A549 (cell line): Measurements from ENCODE around the gene MAP3K12. TPM values are rescaled to one million over a fixed set of nuclear protein-coding genes. Genes with fewer than 3 reads are reported as not detected.

Source experiments
- ATAC-seq, 2 experiments: fragments of 200-7000 bp in 1 of 2; fragments of >200 bp in 1 of 2; cut with Nextera tagmentation in 1 of 2; cut with Tn5 transposase in 1 of 2; 3 replicates each; pipeline versions ENCODE4 v1.8.0 to v1.9.1; 2018 to 2020; ENCODE audit warnings: mild to moderate bottlenecking in 1 of 2, moderate library complexity in 1 of 2
- CTCF ChIA-PET: fragments of 300-600 bp; sonication (Branson Sonifier 250); formaldehyde crosslinking; extraction: SDS; loops from one replicate; lab custom pipeline; 2021; ENCODE audit warnings: antibody characterized with exemption, inconsistent platforms; lab: Yijun Ruan, JAX
- POLR2A ChIA-PET: fragments of 350-600 bp; formaldehyde crosslinking; extraction: SDS; loops from one replicate; lab custom pipeline; 2021; ENCODE audit warnings: antibody characterized with exemption, inconsistent platforms; lab: Yijun Ruan, JAX
- DNase-seq, 2 experiments: peaks; one replicate each; pipeline versions ENCODE4 v3.0.0 to v3.0.0-alpha.2; 2011 to 2016; ENCODE audit warnings: low read depth in 1 of 2, low spot score in 1 of 2
- FAIRE-seq: peaks from 2 replicates; lab custom pipeline; 2011; peaks lifted over from hg19 to GRCh38; lab: Jason Lieb, UNC
- H3K27ac ChIP-seq, 2 experiments: fragments of >200 bp; sonication (Bioruptor Twin); formaldehyde crosslinking; 3 replicates each; pipeline ENCODE4 v1.5.1; 2016 to 2017
- H3K4me1 ChIP-seq: fragments of >200 bp; sonication (Bioruptor Twin); formaldehyde crosslinking; 3 replicates; pipeline ENCODE4 v1.6.1; 2016
- H3K4me2 ChIP-seq: fragments of >200 bp; sonication (Bioruptor Twin); formaldehyde crosslinking; 3 replicates; pipeline ENCODE4 v1.6.1; 2016
- H3K4me3 ChIP-seq: fragments of >200 bp; sonication (Bioruptor Twin); formaldehyde crosslinking; 3 replicates; pipeline ENCODE4 v1.5.1; 2016
- H3K9me3 ChIP-seq: fragments of >200 bp; sonication (Bioruptor Twin); formaldehyde crosslinking; 3 replicates; pipeline ENCODE4 v1.6.1; 2016
- CBX2 ChIP-seq: fragments of 200-600 bp; sonication (generic); IDR thresholded peaks from 2 replicates; pipeline ENCODE4 v1.6.1; 2016; ENCODE audit warnings: low read depth, mild to moderate bottlenecking, borderline replicate concordance
- EHF ChIP-seq: fragments of 250-450 bp; sonication (Bioruptor Pico); IDR thresholded peaks from 2 replicates; pipeline ENCODE4 v1.5.0; 2020; ENCODE audit warnings: mild to moderate bottlenecking
- EP300 ChIP-seq, 2 experiments: fragments of >200 bp; sonication (Bioruptor Twin); formaldehyde crosslinking; IDR thresholded peaks; 2 replicates in 1 of 2; 3 replicates in 1 of 2; pipeline ENCODE4 v1.6.1; 2016 to 2017
- FOSL2 ChIP-seq, 2 experiments: fragments of 450-650 bp in 1 of 2; fragments of >200 bp in 1 of 2; sonication (Bioruptor Twin) in 1 of 2; formaldehyde crosslinking; IDR thresholded peaks; 2 replicates each; pipeline versions ENCODE4 v1.5.0 to v1.6.1; 2016 to 2020; ENCODE audit warnings: mild to moderate bottlenecking in 1 of 2, moderate library complexity in 1 of 2
- FOXS1 ChIP-seq: fragments of 250-450 bp; sonication (Bioruptor Pico); IDR thresholded peaks from 2 replicates; pipeline ENCODE4 v1.5.0; 2020; ENCODE audit warnings: mild to moderate bottlenecking, moderate library complexity
- GATA3 ChIP-seq: IDR thresholded peaks from 2 replicates; pipeline ENCODE4 v1.6.1; 2012; ENCODE audit warnings: borderline replicate concordance
- HDAC2 ChIP-seq: fragments of 200-600 bp; sonication (generic); IDR thresholded peaks from 2 replicates; pipeline ENCODE4 v1.6.1; 2016
- HEYL ChIP-seq: fragments of 250-450 bp; sonication (Bioruptor Pico); IDR thresholded peaks from 2 replicates; pipeline ENCODE4 v1.8.0; 2021; ENCODE audit warnings: mild to moderate bottlenecking, moderate library complexity
- HOXA7 ChIP-seq: fragments of 250-450 bp; sonication (Bioruptor Pico); IDR thresholded peaks from 2 replicates; pipeline ENCODE4 v1.5.0; 2020; ENCODE audit warnings: mild to moderate bottlenecking, moderate library complexity
- HOXB13 ChIP-seq: fragments of 250-450 bp; sonication (Bioruptor Pico); IDR thresholded peaks from 2 replicates; pipeline ENCODE4 v1.5.0; 2020; ENCODE audit warnings: low read depth, mild to moderate bottlenecking, moderate library complexity
- JUNB ChIP-seq: fragments of >200 bp; sonication (Bioruptor Twin); formaldehyde crosslinking; IDR thresholded peaks from 2 replicates; pipeline ENCODE4 v1.6.1; 2016
- KDM5A ChIP-seq: fragments of 200-600 bp; sonication (generic); IDR thresholded peaks from 2 replicates; pipeline ENCODE4 v1.6.1; 2016; ENCODE audit warnings: antibody characterized with exemption, mild to moderate bottlenecking
- MAFK ChIP-seq: fragments of 450-650 bp; IDR thresholded peaks from 2 replicates; pipeline ENCODE4 v1.6.1; 2014; ENCODE audit not compliant: partially characterized antibody
- MYC ChIP-seq: IDR thresholded peaks from 2 replicates; pipeline ENCODE4 v1.6.1; 2012; ENCODE audit warnings: mild to moderate bottlenecking, inconsistent platforms, low read length, improper control_type of control experiment, borderline replicate concordance
- NR3C1 ChIP-seq: fragments of >200 bp; sonication (Bioruptor Twin); formaldehyde crosslinking; IDR thresholded peaks from 3 replicates; pipeline ENCODE4 v1.6.1; 2017
- PHF8 ChIP-seq: fragments of 200-600 bp; sonication (generic); IDR thresholded peaks from 2 replicates; pipeline ENCODE4 v1.6.1; 2016; ENCODE audit warnings: low read depth, mild to moderate bottlenecking, antibody characterized with exemption, moderate library complexity, borderline replicate concordance
- RAD21 ChIP-seq, 2 experiments: fragments of >200 bp in 1 of 2; sonication (Bioruptor Twin) in 1 of 2; formaldehyde crosslinking in 1 of 2; IDR thresholded peaks in 1 of 2; conservative IDR thresholded peaks in 1 of 2; 2 replicates in 1 of 2; 3 replicates in 1 of 2; pipeline ENCODE4 v1.6.1; 2012 to 2018; ENCODE audit warnings: inconsistent platforms in 1 of 2
- RCOR1 ChIP-seq: fragments of 150-350 bp; IDR thresholded peaks from 2 replicates; pipeline ENCODE4 v1.6.1; 2014; ENCODE audit warnings: antibody characterized with exemption, low read length, low read depth
- RNF2 ChIP-seq: fragments of 200-600 bp; sonication (generic); IDR thresholded peaks from 2 replicates; pipeline ENCODE4 v1.6.1; 2016; ENCODE audit warnings: low read depth, mild to moderate bottlenecking, antibody characterized with exemption, moderate library complexity, borderline replicate concordance
- SREBF2 ChIP-seq: fragments of 450-650 bp; IDR thresholded peaks from 2 replicates; pipeline ENCODE4 v1.6.1; 2014; ENCODE audit warnings: mild to moderate bottlenecking, moderate library complexity
- ZFP36 ChIP-seq: fragments of 450-650 bp; IDR thresholded peaks from 2 replicates; pipeline ENCODE4 v1.6.1; 2014; ENCODE audit warnings: borderline replicate concordance; ENCODE audit not compliant: partially characterized antibody
- ZNF302 ChIP-seq: fragments of 250-450 bp; sonication (Bioruptor Pico); IDR thresholded peaks from 2 replicates; pipeline ENCODE4 v1.9.0; 2021; ENCODE audit warnings: inconsistent platforms, mild to moderate bottlenecking, moderate library complexity
- ZSCAN20 ChIP-seq: fragments of 250-450 bp; sonication (Bioruptor Pico); IDR thresholded peaks from 2 replicates; pipeline ENCODE4 v1.8.0; 2022; ENCODE audit warnings: mild to moderate bottlenecking, moderate library complexity
- WGBS: methylation state at CpG from one replicate; pipeline ENCODE4 v1.1.6; 2017; ENCODE audit errors: missing lambda C conversion rate; 5-methylcytosine and 5-hydroxymethylcytosine counted together
- polyA plus RNA-seq, 4 experiments: library from polyadenylated mRNA; depleted of rRNA in 3 of 4; stranded (reverse); fragments of >200 nt; fragmentation: RNase III in 1 of 4; extraction: RNeasy Plus Mini Kit Qiagen cat#74134 plus additional on column Dnase treatment in 1 of 4; gene quantifications; 2 replicates in 3 of 4; 3 replicates in 1 of 4; pipeline ENCODE4 v1.2.3, GENCODE V29; 2011 to 2017
- TF ChIP-seq, protein P1 (sequence below): fragments of 250-450 bp; sonication (Bioruptor Pico); IDR thresholded peaks from 2 replicates; pipeline ENCODE4 v1.5.0; 2021; ENCODE audit warnings: mild to moderate bottlenecking, moderate library complexity, borderline replicate concordance
- TF ChIP-seq, protein P2 (sequence below): IDR thresholded peaks from 2 replicates; pipeline ENCODE4 v1.6.1; 2012
- TF ChIP-seq, protein P3 (sequence below): fragments of 450-650 bp; IDR thresholded peaks from 2 replicates; pipeline ENCODE4 v1.6.1; 2014; ENCODE audit warnings: antibody characterized with exemption
- TF ChIP-seq, protein P4 (sequence below): fragments of >200 bp; sonication (Bioruptor Twin); formaldehyde crosslinking; IDR thresholded peaks from 3 replicates; pipeline ENCODE4 v1.5.1; 2016
- TF ChIP-seq, protein P5 (sequence below): fragments of 150-350 bp; IDR thresholded peaks from 2 replicates; pipeline ENCODE4 v1.6.1; 2014; ENCODE audit warnings: low read depth, mild to moderate bottlenecking, low read length

The MAP3K12 gene
- polyA plus RNA-seq, 2 of the 4 experiments (the other 2 are of a cell fraction): 18.7 to 21.9 TPM

DNA sequence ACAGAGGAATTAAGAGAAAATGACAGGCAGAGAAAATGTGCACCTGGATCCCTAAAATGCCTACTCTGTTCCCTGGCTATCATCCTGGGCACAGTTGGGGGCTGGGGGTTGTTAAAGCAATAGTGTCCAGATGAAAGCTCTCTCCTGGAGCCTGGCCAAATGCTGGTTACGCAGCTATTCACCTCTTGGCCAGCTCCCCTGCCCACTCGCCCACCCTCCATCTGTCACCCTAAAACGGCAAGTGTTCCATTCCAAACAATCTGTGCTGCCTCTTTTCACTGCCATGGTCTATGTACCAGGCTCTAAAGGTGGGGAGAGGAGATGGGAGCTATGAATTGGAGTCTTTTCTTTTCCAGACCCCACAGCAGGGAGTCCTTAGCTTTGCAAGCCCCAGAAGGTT lies 32.8 kb upstream of the MAP3K12 start:
- Histone ChIP-seq H3K4me2 (no peak overlapping the region), H3K27ac (no peak overlapping the region), H3K4me1 (peaks cover 5% of the 10 kb centered on the region; the same call in 1 of the 3 replicates), H3K4me3 (no peak overlapping the region), H3K9me3 (no peaks in the 10 kb centered on the region)
- ATAC-seq (no peak), DNase-seq (no peak), FAIRE-seq (no peak)
- CTCF ChIA-PET: interaction anchor here (1.0 to 2.2 kb wide), 4 partner anchors 11 to 35 kb away, joined by 3 to 11 read pairs (median 3); no protein-coding TSS in a partner anchor
- TF ChIP-seq KDM5A (no peak), EHF (CRISPR knock-in tag) (no peak), NR3C1 (no peak), PHF8 (no peak), HDAC2 (no peak), ZFP36 (no peak), SREBF2 (no peak), HOXB13 (CRISPR knock-in tag) (no peak), JUNB (no peak), ZSCAN20 (CRISPR knock-in tag) (no peak), HOXA7 (CRISPR knock-in tag) (no peak), ZNF302 (CRISPR knock-in tag) (no peak), FOXS1 (no peak), EP300 (IDR thresholded peaks at IDR 0.05) (no peak), RNF2 (no peak)
- TF ChIP-seq, protein P1, sequence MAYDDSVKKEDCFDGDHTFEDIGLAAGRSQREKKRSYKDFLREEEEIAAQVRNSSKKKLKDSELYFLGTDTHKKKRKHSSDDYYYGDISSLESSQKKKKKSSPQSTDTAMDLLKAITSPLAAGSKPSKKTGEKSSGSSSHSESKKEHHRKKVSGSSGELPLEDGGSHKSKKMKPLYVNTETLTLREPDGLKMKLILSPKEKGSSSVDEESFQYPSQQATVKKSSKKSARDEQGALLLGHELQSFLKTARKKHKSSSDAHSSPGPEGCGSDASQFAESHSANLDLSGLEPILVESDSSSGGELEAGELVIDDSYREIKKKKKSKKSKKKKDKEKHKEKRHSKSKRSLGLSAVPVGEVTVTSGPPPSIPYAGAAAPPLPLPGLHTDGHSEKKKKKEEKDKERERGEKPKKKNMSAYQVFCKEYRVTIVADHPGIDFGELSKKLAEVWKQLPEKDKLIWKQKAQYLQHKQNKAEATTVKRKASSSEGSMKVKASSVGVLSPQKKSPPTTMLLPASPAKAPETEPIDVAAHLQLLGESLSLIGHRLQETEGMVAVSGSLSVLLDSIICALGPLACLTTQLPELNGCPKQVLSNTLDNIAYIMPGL (CRISPR knock-in tag): no peak
- TF ChIP-seq, protein P2, sequence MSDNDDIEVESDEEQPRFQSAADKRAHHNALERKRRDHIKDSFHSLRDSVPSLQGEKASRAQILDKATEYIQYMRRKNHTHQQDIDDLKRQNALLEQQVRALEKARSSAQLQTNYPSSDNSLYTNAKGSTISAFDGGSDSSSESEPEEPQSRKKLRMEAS: no peak
- POLR2A ChIA-PET: interaction anchor here (0.6 kb wide), 2 partner anchors 8 to 12 kb away, joined by 4 to 5 read pairs; no protein-coding TSS in a partner anchor
- 94% methylated on average over 3 of the region's 3 CpGs for WGBS

DNA sequence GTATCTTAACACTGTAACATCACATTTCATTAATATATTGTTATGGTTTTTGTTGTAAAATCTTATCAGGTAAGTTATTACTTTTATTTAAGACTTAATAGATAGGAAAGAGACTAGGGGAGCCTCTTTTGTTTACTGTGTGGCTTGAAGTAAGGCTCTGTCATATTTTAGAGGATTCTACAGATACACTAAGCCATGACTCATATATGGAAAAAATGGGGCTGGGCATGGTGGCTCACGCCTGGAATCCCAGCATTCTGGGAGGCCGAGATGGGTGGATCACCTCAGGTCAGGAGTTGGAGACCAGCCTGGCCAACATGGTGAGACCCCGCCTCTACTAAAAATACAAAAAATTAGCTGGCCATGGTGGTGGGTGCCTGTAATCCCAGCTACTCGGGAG lies 31.7 kb upstream of the MAP3K12 start:
- no peaks in the 10 kb centered on the region for H3K9me3 ChIP-seq
- no peak overlapping the region for H3K4me2 ChIP-seq
- WGBS: 69% methylated on average over 4 of the region's 4 CpGs
- TF ChIP-seq HEYL (CRISPR knock-in tag) (no peak), FOSL2 (IDR thresholded peaks at IDR 0.05) (no peak), FOSL2 (CRISPR knock-in tag; IDR thresholded peaks at IDR 0.05) (0 out of 2 replicates have a peak, but pooled peaks have one; percentile 33)
- ChIA-PET CTCF (interaction anchor here (1.1 to 2.2 kb wide), 2 partner anchors 13 to 22 kb away, joined by 3 to 11 read pairs; no protein-coding TSS in a partner anchor), POLR2A (no interaction called here)
- no peak overlapping the region for H3K27ac ChIP-seq
- ATAC-seq (peak in 1 of 2 experiments; percentile 68; a peak in 3 of 6 replicates), FAIRE-seq (no peak), DNase-seq (no peak)
- H3K4me3 ChIP-seq: no peak overlapping the region
- H3K4me1 ChIP-seq: peaks cover 5% of the 10 kb centered on the region; the same call in 1 of the 3 replicates

DNA sequence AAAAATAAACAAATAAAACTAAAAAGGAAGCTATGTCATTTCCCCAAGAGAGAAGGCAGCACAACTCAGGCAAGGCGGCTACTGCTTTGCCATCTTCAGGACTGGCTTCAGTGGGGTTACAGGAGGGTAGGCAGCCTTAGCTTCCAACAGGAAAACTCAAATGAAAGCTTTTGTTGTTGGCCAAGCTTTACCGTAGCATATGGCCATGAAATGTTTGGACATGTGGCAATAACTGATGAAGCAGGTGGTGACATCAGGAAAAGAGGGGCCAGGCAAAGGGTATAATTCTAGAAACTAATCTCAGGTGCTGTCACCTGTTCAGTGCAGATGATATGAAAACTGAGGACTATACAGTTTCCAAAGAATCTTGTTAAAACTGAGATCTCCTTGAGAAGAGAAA lies 30.8 kb upstream of the MAP3K12 start:
- 92% methylated on average over 2 of the region's 2 CpGs for WGBS

More for the DNA sequence above, 30.8 kb upstream of the MAP3K12 start:
- no peak for ATAC-seq
- FAIRE-seq: no peak
- no peak for DNase-seq
- CTCF ChIA-PET: interaction anchor here (0.9 to 1.5 kb wide), 3 partner anchors 13 to 216 kb away, joined by 3 to 6 read pairs (median 5); no protein-coding TSS in a partner anchor
- Histone ChIP-seq H3K27ac (no peak overlapping the region), H3K9me3 (no peaks in the 10 kb centered on the region), H3K4me2 (no peak overlapping the region), H3K4me3 (no peak overlapping the region), H3K4me1 (peaks cover 5% of the 10 kb centered on the region; the same call in 1 of the 3 replicates)
- TF ChIP-seq, protein P3, sequence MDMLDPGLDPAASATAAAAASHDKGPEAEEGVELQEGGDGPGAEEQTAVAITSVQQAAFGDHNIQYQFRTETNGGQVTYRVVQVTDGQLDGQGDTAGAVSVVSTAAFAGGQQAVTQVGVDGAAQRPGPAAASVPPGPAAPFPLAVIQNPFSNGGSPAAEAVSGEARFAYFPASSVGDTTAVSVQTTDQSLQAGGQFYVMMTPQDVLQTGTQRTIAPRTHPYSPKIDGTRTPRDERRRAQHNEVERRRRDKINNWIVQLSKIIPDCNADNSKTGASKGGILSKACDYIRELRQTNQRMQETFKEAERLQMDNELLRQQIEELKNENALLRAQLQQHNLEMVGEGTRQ: no peak
- TF ChIP-seq HOXB13 (CRISPR knock-in tag) (no peak), FOSL2 (IDR thresholded peaks at IDR 0.05) (no peak), FOSL2 (CRISPR knock-in tag; IDR thresholded peaks at IDR 0.05) (no peak), MYC (no peak), JUNB (no peak), RAD21 (conservative IDR thresholded peaks at IDR 0.05 in 1 of 2, IDR thresholded peaks at IDR 0.05 in 1 of 2) (no peak), CBX2 (no peak), RCOR1 (no peak), EHF (CRISPR knock-in tag) (no peak), GATA3 (no peak), SREBF2 (no peak), MAFK (no peak), KDM5A (no peak)
- TF ChIP-seq, protein P4, sequence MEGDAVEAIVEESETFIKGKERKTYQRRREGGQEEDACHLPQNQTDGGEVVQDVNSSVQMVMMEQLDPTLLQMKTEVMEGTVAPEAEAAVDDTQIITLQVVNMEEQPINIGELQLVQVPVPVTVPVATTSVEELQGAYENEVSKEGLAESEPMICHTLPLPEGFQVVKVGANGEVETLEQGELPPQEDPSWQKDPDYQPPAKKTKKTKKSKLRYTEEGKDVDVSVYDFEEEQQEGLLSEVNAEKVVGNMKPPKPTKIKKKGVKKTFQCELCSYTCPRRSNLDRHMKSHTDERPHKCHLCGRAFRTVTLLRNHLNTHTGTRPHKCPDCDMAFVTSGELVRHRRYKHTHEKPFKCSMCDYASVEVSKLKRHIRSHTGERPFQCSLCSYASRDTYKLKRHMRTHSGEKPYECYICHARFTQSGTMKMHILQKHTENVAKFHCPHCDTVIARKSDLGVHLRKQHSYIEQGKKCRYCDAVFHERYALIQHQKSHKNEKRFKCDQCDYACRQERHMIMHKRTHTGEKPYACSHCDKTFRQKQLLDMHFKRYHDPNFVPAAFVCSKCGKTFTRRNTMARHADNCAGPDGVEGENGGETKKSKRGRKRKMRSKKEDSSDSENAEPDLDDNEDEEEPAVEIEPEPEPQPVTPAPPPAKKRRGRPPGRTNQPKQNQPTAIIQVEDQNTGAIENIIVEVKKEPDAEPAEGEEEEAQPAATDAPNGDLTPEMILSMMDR: no peak
- TF ChIP-seq, protein P5, sequence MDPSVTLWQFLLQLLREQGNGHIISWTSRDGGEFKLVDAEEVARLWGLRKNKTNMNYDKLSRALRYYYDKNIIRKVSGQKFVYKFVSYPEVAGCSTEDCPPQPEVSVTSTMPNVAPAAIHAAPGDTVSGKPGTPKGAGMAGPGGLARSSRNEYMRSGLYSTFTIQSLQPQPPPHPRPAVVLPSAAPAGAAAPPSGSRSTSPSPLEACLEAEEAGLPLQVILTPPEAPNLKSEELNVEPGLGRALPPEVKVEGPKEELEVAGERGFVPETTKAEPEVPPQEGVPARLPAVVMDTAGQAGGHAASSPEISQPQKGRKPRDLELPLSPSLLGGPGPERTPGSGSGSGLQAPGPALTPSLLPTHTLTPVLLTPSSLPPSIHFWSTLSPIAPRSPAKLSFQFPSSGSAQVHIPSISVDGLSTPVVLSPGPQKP: no peak
- POLR2A ChIA-PET: no interaction called here
